Germinal center (tissue), 1 donor: ENCODE data around the gene ERC1.
"Not testable (repeated sequence)": the region's sequence is repeated elsewhere in the genome, so short reads cannot be mapped to it uniquely, and the experiment has no call there.

Source experiments
- DNase-seq: peaks from one replicate; pipeline ENCODE4 v3.0.0; 2012; ENCODE audit warnings: mixed read lengths, low spot score

ERC1 gene

GRCh38 chr12:1324099-1324498 is 333.1 kb downstream of the ERC1 start:
- no peak for DNase-seq

- no peak for DNase-seq
These were observed 333.9 kb downstream of the ERC1 start for GRCh38 chr12:1324910-1325309.

GRCh38 chr12:1325666-1326065 is 334.6 kb downstream of the ERC1 start:
- no peak for DNase-seq

- DNase-seq: no peak
These were observed 335.2 kb downstream of the ERC1 start for GRCh38 chr12:1326258-1326657.

- DNase-seq: no peak
These were observed 337.4 kb downstream of the ERC1 start for GRCh38 chr12:1328391-1328790.

- DNase-seq: no peak
These were observed 338.9 kb downstream of the ERC1 start for GRCh38 chr12:1329784-1330476.

DNA sequence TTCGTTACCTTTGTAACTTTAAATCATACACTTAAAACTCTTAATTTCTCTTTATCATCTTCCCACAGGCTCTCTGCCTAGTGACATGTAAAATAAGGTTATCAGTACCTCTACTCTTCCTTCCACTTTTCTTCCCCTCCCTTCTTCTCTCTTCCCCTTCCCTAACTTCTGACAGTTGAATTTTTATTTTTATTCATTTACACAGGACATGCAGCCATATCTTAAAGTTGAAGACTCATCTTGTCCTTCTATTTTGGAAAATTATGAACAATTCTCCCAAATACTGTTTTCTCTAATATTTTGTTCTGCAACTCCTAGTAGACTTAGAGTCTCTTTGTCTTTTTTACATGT is 339.4 kb downstream of the ERC1 start:
- DNase-seq: no peak

DNA sequence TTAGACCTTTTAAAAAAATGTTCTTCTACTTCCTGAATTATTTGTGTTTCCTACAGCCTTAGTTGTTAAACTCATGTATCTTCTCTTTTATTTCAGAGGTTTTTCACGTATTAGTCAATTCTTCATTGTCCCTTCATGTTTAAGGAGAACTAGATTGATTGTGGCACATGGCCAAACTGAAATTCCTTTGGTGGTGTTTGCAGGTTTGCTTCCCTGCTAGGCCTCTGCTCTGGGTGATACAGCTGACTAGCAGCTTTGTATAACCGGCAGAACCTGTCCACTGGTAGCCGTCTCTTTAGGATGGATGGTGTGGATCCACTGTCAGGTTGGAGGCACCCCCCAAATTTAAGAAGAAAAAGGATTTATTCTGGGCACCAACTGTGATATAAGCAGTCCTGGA is 341.3 kb downstream of the ERC1 start:
- DNase-seq: no peak

- no peak for DNase-seq
These were observed 347.6 kb downstream of the ERC1 start for GRCh38 chr12:1338483-1339177.

DNA sequence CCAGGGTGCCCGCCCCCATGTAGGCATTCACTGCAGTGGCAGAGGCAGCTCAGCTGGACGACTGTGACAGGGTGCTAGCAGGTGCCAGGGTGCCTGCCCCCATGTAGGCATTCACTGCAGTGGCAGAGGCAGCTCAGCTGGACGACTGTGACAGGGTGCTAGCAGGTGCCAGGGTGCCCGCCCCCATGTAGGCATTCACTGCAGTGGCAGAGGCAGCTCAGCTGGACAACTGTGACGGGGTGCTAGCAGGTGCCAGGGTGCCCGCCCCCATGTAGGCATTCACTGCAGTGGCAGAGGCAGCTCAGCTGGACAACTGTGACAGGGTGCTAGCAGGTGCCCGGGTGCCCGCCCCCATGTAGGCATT is 348.1 kb downstream of the ERC1 start:
- DNase-seq: not testable (repeated sequence)

DNA sequence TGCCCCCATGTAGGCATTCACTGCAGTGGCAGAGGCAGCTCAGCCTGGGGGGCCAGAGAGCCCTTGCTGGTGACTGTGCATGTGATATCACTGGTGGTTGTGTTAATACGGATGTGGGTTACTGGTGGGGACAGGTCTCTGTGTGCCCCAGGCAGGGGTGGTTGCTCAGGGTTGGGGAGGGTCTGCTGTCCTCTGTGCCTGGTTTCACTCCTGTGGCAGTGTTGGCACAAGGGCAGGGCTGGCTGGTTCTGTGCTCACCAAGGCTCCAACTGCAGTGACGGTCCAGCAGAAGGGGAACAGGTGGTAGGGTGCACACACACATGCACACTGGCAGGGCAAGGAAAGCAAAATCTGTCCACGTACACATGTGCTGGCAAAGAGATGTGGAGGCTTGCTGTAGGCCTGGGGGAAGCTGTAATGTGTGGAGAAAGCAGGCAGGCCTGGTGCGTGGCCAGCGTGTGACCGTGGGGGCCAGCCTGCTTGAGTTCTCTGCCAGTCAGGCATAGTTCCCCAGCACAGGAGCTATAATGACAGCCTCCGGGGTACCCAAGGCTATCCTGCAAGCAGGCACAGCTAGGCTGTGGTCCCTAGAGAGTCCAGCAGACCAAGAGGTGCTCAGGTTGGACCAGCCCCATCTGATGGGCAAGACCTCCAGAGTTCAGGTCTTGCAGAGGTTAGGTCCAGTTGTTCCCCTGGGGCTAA is 348.7 kb downstream of the ERC1 start:
- DNase-seq: no peak

GRCh38 chr12:1341270-1341669 is 350.2 kb downstream of the ERC1 start:
- DNase-seq: not testable (repeated sequence)

- DNase-seq: no peak
These were observed 352.4 kb downstream of the ERC1 start for GRCh38 chr12:1343422-1343821.

DNA sequence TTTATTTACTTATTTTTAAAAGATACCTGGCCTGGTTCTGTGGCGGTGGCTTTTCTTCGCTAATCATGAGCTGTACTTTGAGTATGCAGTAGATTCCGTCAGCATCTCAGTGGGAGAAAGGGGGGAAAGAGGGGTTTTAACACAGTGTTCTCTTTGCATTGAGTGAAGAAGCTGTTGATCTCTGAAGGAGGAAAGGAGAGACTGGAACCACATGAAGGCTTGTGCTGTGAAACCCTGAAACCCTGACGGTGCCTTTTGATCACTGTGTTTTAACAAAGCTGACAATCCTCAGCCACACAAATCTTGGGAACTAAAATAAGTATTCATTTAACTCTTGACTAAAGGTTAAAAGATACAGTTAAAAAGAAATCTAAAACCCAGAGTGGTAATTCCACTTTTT is 353.2 kb downstream of the ERC1 start:
- no peak for DNase-seq

DNA sequence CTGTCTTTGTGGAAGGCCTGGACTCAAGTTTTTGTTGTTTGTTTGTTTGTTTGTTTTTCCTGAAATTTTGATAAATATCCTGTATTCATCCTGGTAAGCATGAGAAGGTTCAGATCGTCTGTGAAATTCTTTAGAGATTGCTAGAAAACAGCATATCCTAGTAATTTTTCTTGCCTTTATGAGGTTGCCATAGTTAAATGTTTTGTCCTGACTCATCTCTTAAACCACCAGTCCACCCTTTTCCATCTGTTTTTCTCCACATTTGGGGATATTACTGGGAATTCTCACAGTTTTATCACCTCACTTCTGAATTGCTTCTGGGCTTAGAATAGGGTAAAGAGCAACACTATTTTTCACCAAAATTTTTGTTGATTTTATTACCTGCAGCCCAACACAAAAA is 355.1 kb downstream of the ERC1 start:
- no peak for DNase-seq

- DNase-seq: no peak
These were observed 356.3 kb downstream of the ERC1 start for GRCh38 chr12:1347294-1347693.

GRCh38 chr12:1348606-1349005 is 357.6 kb downstream of the ERC1 start:
- no peak for DNase-seq

DNA sequence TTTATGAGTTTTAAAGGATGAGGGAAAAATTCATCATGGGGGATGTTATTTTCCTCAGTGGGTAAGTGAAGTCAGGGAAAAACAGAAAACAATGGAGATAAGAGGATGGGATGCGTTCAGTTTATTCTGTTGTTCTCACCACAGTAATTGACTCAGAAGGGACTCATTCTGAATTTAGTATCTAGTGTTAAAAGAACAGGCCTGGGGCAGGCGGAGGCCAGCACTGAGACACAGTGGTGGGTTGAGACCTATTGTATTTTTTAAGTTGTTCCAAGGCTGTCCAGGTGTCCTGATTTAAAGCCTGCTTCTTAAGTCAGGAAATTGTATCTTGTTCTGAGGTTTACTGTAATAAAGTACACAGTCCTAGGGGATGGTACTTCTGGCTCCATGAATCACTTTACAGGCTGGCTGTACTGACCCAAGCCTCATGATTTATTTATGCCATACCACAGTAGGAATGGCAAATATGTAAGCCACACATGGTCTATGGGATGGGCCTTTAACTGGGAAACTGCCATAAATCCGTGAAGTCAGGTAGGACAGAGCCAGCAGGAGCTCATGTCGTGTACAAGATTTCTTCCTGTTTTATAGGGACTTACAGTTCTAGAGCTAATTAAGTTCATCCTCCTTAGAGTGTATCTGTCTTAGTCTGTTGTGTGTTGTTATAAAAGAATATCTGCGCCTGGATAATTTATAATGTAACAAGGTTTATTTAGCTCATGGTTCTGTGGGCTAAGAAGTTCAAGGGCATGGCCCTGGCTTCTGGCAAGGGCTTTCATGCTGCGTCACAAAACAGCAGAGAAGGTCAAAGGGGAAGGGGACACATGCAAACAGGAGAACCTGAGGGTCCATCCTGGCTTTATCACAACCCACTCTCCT is 359.3 kb downstream of the ERC1 start:
- DNase-seq: no peak

DNA sequence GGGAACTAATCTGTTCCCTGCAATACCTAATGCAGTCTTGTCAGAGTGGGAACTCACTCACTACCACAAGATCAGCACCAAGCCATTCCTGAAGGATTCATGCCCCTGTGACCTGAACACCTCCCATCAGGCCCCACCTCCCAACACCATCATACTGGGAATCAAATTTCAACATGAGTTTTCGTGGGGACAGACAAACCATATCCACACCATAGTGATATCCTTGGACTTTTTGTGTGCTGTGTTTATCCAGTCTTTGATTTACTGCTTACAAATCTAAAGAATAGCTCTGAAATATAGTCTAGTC is 359.9 kb downstream of the ERC1 start:
- no peak for DNase-seq

GRCh38 chr12:1351926-1352325 is 360.9 kb downstream of the ERC1 start:
- DNase-seq: no peak

- no peak for DNase-seq
These were observed 362.4 kb downstream of the ERC1 start for GRCh38 chr12:1353451-1353850.

DNA sequence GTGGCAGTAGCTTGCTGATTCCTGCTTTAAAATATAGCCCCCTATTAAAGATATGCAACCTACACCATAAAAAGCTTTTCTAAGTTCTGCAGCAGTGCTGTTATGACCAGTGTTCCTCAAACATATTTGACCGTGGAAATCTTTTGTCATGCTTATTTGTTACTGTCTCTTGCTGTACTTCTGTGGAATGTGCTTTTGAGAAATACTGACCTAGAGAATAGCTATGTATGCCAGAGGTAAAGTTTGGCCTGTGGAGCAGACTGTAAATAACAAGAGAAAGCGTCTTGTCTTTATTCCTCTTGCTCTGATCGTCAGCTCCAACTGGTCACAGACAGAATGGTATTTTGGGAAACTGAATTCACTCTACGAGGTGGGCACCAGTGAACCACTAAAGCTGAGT is 364.4 kb downstream of the ERC1 start:
- no peak for DNase-seq

DNA sequence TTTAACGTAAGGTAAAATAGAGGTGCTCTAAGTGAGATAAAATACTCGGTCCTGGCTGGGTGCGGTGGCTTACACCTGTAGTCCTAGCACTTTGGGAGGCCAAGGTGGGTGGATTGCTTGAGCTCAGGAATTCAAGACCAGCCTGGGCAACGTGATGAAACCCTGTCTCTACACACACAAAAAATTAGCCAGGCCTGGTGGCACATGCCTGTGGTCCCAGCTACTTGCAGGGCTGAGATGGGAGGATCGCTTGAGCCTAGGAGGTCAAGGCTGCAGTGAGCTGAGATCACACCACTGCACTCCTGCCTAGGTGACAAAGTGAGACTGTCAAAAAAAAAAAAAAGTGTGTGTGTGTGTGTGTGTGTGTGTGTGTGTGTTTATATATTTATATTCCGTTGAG is 364.8 kb downstream of the ERC1 start:
- DNase-seq: not testable (repeated sequence)
